ENCODE results near the gene YTHDF1.
"Not testable (repeated sequence)": the region's sequence is repeated elsewhere in the genome, so short reads cannot be mapped to it uniquely, and the experiment has no call there.

YTHDF1 gene

GRCh38 chr20:63223121-63223825 is 7.3 kb upstream of the YTHDF1 start:
- H3K4me3 ChIP-seq (ENCODE audit: low read depth, low read length): no peak overlapping the region
- TF ChIP-seq MAX (IDR thresholded peaks at IDR 0.05; ENCODE audit: low read depth, low read length) (no peak), CTCF (IDR thresholded peaks at IDR 0.05; ENCODE audit: low read depth, low read length) (peak; percentile 85)
- DNase-seq (ENCODE audit: low read depth): peak; percentile 52

- no peak for DNase-seq (ENCODE audit: low read depth)
- TF ChIP-seq POLR2A (IDR thresholded peaks at IDR 0.05; ENCODE audit: extremely low read depth, insufficient read length): no peak
- no peak for TF ChIP-seq MYC (IDR thresholded peaks at IDR 0.05; ENCODE audit: low read depth, low read length)
- no peak for TF ChIP-seq CTCF (IDR thresholded peaks at IDR 0.05; ENCODE audit: low read depth, low read length)
- no peak for TF ChIP-seq MAX (IDR thresholded peaks at IDR 0.05; ENCODE audit: low read depth, low read length)
- H3K4me3 ChIP-seq (ENCODE audit: low read depth, low read length): no peak overlapping the region
These were observed 6.6 kb upstream of the YTHDF1 start for GRCh38 chr20:63222541-63222940.

GRCh38 chr20:63221400-63222053 is 5.6 kb upstream of the YTHDF1 start:
- not testable (repeated sequence) for H3K4me3 ChIP-seq (ENCODE audit: low read depth, low read length); DNase-seq (ENCODE audit: low read depth)

- no peak overlapping the region for H3K4me3 ChIP-seq (ENCODE audit: low read depth, low read length)
- TF ChIP-seq MAX (IDR thresholded peaks at IDR 0.05; ENCODE audit: low read depth, low read length): no peak
- TF ChIP-seq CTCF (IDR thresholded peaks at IDR 0.05; ENCODE audit: low read depth, low read length): no peak
- no peak for TF ChIP-seq POLR2A (IDR thresholded peaks at IDR 0.05; ENCODE audit: extremely low read depth, insufficient read length)
- no peak for TF ChIP-seq MYC (IDR thresholded peaks at IDR 0.05; ENCODE audit: low read depth, low read length)
- no peak for DNase-seq (ENCODE audit: low read depth)
These were observed 4.9 kb upstream of the YTHDF1 start for GRCh38 chr20:63220696-63221399.

GRCh38 chr20:63219866-63220521 is 4.1 kb upstream of the YTHDF1 start:
- TF ChIP-seq POLR2A (IDR thresholded peaks at IDR 0.05; ENCODE audit: extremely low read depth, insufficient read length): no peak
- TF ChIP-seq MYC (IDR thresholded peaks at IDR 0.05; ENCODE audit: low read depth, low read length): no peak
- no peak for TF ChIP-seq MAX (IDR thresholded peaks at IDR 0.05; ENCODE audit: low read depth, low read length)
- TF ChIP-seq CTCF (IDR thresholded peaks at IDR 0.05; ENCODE audit: low read depth, low read length): no peak
- no peak overlapping the region for H3K4me3 ChIP-seq (ENCODE audit: low read depth, low read length)
- no peak for DNase-seq (ENCODE audit: low read depth)

- DNase-seq (ENCODE audit: low read depth): no peak
- no peak overlapping the region for H3K4me3 ChIP-seq (ENCODE audit: low read depth, low read length)
- no peak for TF ChIP-seq CTCF (IDR thresholded peaks at IDR 0.05; ENCODE audit: low read depth, low read length)
- no peak for TF ChIP-seq POLR2A (IDR thresholded peaks at IDR 0.05; ENCODE audit: extremely low read depth, insufficient read length)
- TF ChIP-seq MAX (IDR thresholded peaks at IDR 0.05; ENCODE audit: low read depth, low read length): no peak
- no peak for TF ChIP-seq MYC (IDR thresholded peaks at IDR 0.05; ENCODE audit: low read depth, low read length)
These were observed 3.5 kb upstream of the YTHDF1 start for GRCh38 chr20:63219447-63219821.

Measured in NB4 (cell line).